H9 (cell line): ENCODE measurements around the gene LRIG3. TPM values are rescaled to one million over a fixed set of nuclear protein-coding genes. Genes with fewer than 3 reads are reported as not detected.

Source experiments
- DNase-seq: peaks from one replicate; pipeline ENCODE4 v3.0.0-alpha.2; 2017
- H2AFZ ChIP-seq: one replicate; pipeline ENCODE4 v1.6.1; 2013; ENCODE audit warnings: mild to moderate bottlenecking, low read length, control low read depth, moderate library complexity
- H2AK5ac ChIP-seq: 2 replicates; pipeline ENCODE4 v1.6.1; 2013; ENCODE audit warnings: low read length, control low read depth, mixed read lengths; ENCODE audit not compliant: insufficient read length
- H2BK120ac ChIP-seq: one replicate; pipeline ENCODE4 v1.6.1; 2013; ENCODE audit warnings: low read depth, mild to moderate bottlenecking, low read length, control low read depth, inconsistent platforms; ENCODE audit not compliant: poor library complexity, severe bottlenecking
- H2BK12ac ChIP-seq: 2 replicates; pipeline ENCODE4 v1.6.1; 2013; ENCODE audit warnings: low read length, control low read depth, mixed read lengths, low read depth; ENCODE audit not compliant: insufficient read length
- H2BK15ac ChIP-seq: 2 replicates; pipeline ENCODE4 v1.6.1; 2013; ENCODE audit warnings: low read depth, low read length, control low read depth
- H2BK20ac ChIP-seq: one replicate; pipeline ENCODE4 v1.6.1; 2013; ENCODE audit warnings: low read depth, mild to moderate bottlenecking, low read length, control low read depth, inconsistent platforms; ENCODE audit not compliant: poor library complexity, severe bottlenecking
- H2BK5ac ChIP-seq: 2 replicates; pipeline ENCODE4 v1.6.1; 2013; ENCODE audit warnings: low read length, control low read depth, mixed read lengths; ENCODE audit not compliant: insufficient read length
- H3K14ac ChIP-seq: 2 replicates; pipeline ENCODE4 v1.6.1; 2013; ENCODE audit warnings: low read length, control low read depth; ENCODE audit not compliant: insufficient read depth
- H3K18ac ChIP-seq: 2 replicates; pipeline ENCODE4 v1.6.1; 2013; ENCODE audit warnings: low read depth, mild to moderate bottlenecking, mixed read lengths, low read length, control low read depth; ENCODE audit not compliant: insufficient read length
- H3K23ac ChIP-seq: 2 replicates; pipeline ENCODE4 v1.6.1; 2013; ENCODE audit warnings: low read length, control low read depth, mixed read lengths, low read depth; ENCODE audit not compliant: insufficient read length
- H3K23me2 ChIP-seq: 2 replicates; pipeline ENCODE4 v1.6.1; 2013; ENCODE audit warnings: low read depth, mild to moderate bottlenecking, mixed read lengths, low read length, control low read depth; ENCODE audit not compliant: insufficient read length, poor library complexity, severe bottlenecking
- H3K27ac ChIP-seq: 2 replicates; pipeline ENCODE4 v1.5.1; 2013; ENCODE audit warnings: low read length, control low read depth, mixed read lengths, low read depth; ENCODE audit not compliant: insufficient read length
- H3K27me3 ChIP-seq: 2 replicates; pipeline ENCODE4 v1.6.1; 2013; ENCODE audit warnings: low read length, control low read depth, inconsistent platforms; ENCODE audit not compliant: insufficient read depth
- H3K4ac ChIP-seq: 2 replicates; pipeline ENCODE4 v1.6.1; 2013; ENCODE audit warnings: low read depth, mild to moderate bottlenecking, control low read depth, inconsistent platforms, low read length, moderate library complexity
- H3K4me1 ChIP-seq: 2 replicates; pipeline ENCODE4 v1.6.1; 2013; ENCODE audit warnings: low read length, control low read depth, inconsistent platforms; ENCODE audit not compliant: insufficient read depth
- H3K4me2 ChIP-seq: 2 replicates; pipeline ENCODE4 v1.6.1; 2013; ENCODE audit warnings: low read length, control low read depth, mixed read lengths; ENCODE audit not compliant: insufficient read length, insufficient read depth
- H3K56ac ChIP-seq: 2 replicates; pipeline ENCODE4 v1.6.1; 2013; ENCODE audit warnings: low read depth, mild to moderate bottlenecking, mixed read lengths, low read length, control low read depth; ENCODE audit not compliant: insufficient read length
- H3K79me1 ChIP-seq: 2 replicates; pipeline ENCODE4 v1.6.1; 2013; ENCODE audit warnings: low read depth, mild to moderate bottlenecking, moderate library complexity, low read length, control low read depth, inconsistent platforms; ENCODE audit not compliant: insufficient read depth, poor library complexity, severe bottlenecking
- H3K79me2 ChIP-seq: 2 replicates; pipeline ENCODE4 v1.6.1; 2013; ENCODE audit warnings: low read length, control low read depth, inconsistent platforms; ENCODE audit not compliant: insufficient read depth
- H3K9ac ChIP-seq: 2 replicates; pipeline ENCODE4 v1.6.1; 2013; ENCODE audit warnings: low read length, control low read depth, mixed read lengths; ENCODE audit not compliant: insufficient read length; ENCODE audit errors: extremely low read depth
- H3K9me3 ChIP-seq: one replicate; pipeline ENCODE4 v1.6.1; 2013; ENCODE audit warnings: low read depth, low read length, inconsistent platforms; ENCODE audit not compliant: control insufficient read depth
- H3T11ph ChIP-seq: one replicate; pipeline ENCODE4 v1.6.1; 2013; ENCODE audit warnings: mild to moderate bottlenecking, low read length, control low read depth, inconsistent platforms
- H4K20me1 ChIP-seq: one replicate; pipeline ENCODE4 v1.6.1; 2013; ENCODE audit not compliant: control insufficient read depth, insufficient read length, insufficient read depth
- H4K5ac ChIP-seq: 2 replicates; pipeline ENCODE4 v1.6.1; 2013; ENCODE audit warnings: low read depth, mild to moderate bottlenecking, mixed read lengths, low read length, control low read depth; ENCODE audit not compliant: insufficient read length
- H4K8ac ChIP-seq: replicated peaks from 2 replicates; pipeline ENCODE4 v1.6.1; 2013; ENCODE audit warnings: low read length, control low read depth, mixed read lengths, low read depth; ENCODE audit not compliant: insufficient read length
- H4K91ac ChIP-seq: 2 replicates; pipeline ENCODE4 v1.6.1; 2013; ENCODE audit warnings: low read depth, mild to moderate bottlenecking, moderate library complexity, mixed read lengths, low read length, control low read depth; ENCODE audit not compliant: insufficient read length
- H3K27ac Mint-ChIP-seq, 3 experiments: 2 replicates in 2 of 3; 3 replicates in 1 of 3; pipeline ENCODE4 v1.8.0; 2020 to 2021; ENCODE audit warnings: mixed read lengths in 3 of 3, mild to moderate bottlenecking in 1 of 3, moderate library complexity in 1 of 3
- H3K27me3 Mint-ChIP-seq: 2 replicates; pipeline ENCODE4 v1.8.0; 2021; ENCODE audit warnings: low read depth, mild to moderate bottlenecking, moderate library complexity, mixed read lengths
- H3K36me3 Mint-ChIP-seq, 3 experiments: 2 replicates in 2 of 3; 3 replicates in 1 of 3; pipeline ENCODE4 v1.8.0; 2020 to 2021; ENCODE audit warnings: low read depth in 3 of 3, mixed read lengths in 3 of 3; ENCODE audit not compliant: insufficient read depth in 1 of 3
- H3K4me1 Mint-ChIP-seq, 2 experiments: 2 replicates each; pipeline ENCODE4 v1.8.0; 2020; ENCODE audit warnings: mixed read lengths in 2 of 2
- H3K4me3 Mint-ChIP-seq, 2 experiments: 2 replicates in 1 of 2; 3 replicates in 1 of 2; pipeline ENCODE4 v1.8.0; 2020 to 2021; ENCODE audit warnings: mild to moderate bottlenecking in 2 of 2, mixed read lengths in 2 of 2, moderate library complexity in 1 of 2
- H3K9me3 Mint-ChIP-seq, 2 experiments: 2 replicates in 1 of 2; 3 replicates in 1 of 2; pipeline ENCODE4 v1.8.0; 2020; ENCODE audit warnings: mild to moderate bottlenecking in 2 of 2, mixed read lengths in 2 of 2, moderate library complexity in 1 of 2
- WGBS: extraction: QIAGEN DNeasy Blood & Tissue Kit; methylation state at CpG from one replicate; pipeline ENCODE4 v1.1.7; 2013; ENCODE audit warnings: missing lambda C conversion rate, low lambda C conversion rate, mixed read lengths; ENCODE audit not compliant: insufficient read length; ENCODE audit errors: extremely low coverage; 5-methylcytosine and 5-hydroxymethylcytosine counted together
- total RNA-seq: library from RNA; stranded (reverse); gene quantifications from 2 replicates; pipeline ENCODE4 v1.2.1, GENCODE V29; 2021
- TF ChIP-seq, protein P1 (sequence below): fragments of 200-600 bp; sonication (generic); conservative IDR thresholded peaks from 3 replicates; pipeline ENCODE4 v1.8.0; 2021; ENCODE audit warnings: antibody characterized with exemption, mild to moderate bottlenecking

The LRIG3 gene
- total RNA-seq, 1 experiment from 2014 or later, result 10.9 TPM

DNA sequence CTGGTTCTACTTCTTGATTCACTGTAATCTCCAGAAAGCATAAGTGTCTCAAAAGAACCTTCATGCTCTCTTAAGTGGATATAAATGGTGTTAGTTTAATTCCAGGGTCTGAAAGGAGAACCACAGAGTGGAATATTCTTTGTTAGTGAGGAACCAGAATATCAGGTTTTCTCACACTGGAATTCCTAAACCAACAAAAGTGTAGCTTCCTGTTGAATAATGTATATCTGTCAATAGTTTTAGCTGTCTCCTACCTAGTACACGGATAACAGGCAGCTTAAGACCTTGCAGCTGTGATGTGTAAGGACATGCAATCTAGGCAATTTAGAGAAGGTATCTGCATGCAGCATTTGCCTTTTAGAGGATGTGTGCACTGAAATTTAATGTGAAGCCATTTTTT, 24.0 kb downstream of the LRIG3 start:
- Histone ChIP-seq H2BK5ac (no peak overlapping the region), H2BK120ac (no peak overlapping the region), H3K14ac (no peak overlapping the region), H2BK12ac (no peak overlapping the region), H2BK15ac (no peak overlapping the region), H2AK5ac (no peak overlapping the region), H3K9ac (no peak overlapping the region), H3K23ac (no peak overlapping the region), H4K5ac (no peak overlapping the region), H3K18ac (no peak overlapping the region), H4K20me1 (no peaks in the 10 kb centered on the region), H3K23me2 (no peaks in the 10 kb centered on the region), H3K79me2 (no peaks in the 10 kb centered on the region), H3T11ph (no peak overlapping the region), H3K9me3 (no peaks in the 10 kb centered on the region), H3K27me3 (no peaks in the 10 kb centered on the region), H3K56ac (no peak overlapping the region), H3K4ac (no peak overlapping the region), H4K91ac (no peak overlapping the region), H3K79me1 (peaks cover 2% of the 10 kb centered on the region), H4K8ac (no peak overlapping the region), H3K27ac (no peak overlapping the region), H3K4me2 (no peak overlapping the region), H3K4me1 (no peaks in the 10 kb centered on the region; the same call in 1 of the 2 replicates), H2BK20ac (no peak overlapping the region), H2AFZ (no peak overlapping the region)
- H3K27ac Mint-ChIP-seq, result no peak overlapping the region
- no CpG with 5 or more reads among the region's 1 CpG for WGBS
- DNase-seq, result no peak
- H3K4me3 Mint-ChIP-seq, result no peak overlapping the region
- H3K4me1 Mint-ChIP-seq, result peaks cover 20% of the 10 kb centered on the region in 2 experiments
- peaks cover 0 to 11% (median 6%) of the 10 kb centered on the region in 3 experiments; a peak in 4 of 7 replicates for H3K36me3 Mint-ChIP-seq
- no peaks in the 10 kb centered on the region for H3K9me3 Mint-ChIP-seq
- H3K27me3 Mint-ChIP-seq, result no peaks in the 10 kb centered on the region; the same call in 1 of the 2 replicates
- TF ChIP-seq, protein P1, sequence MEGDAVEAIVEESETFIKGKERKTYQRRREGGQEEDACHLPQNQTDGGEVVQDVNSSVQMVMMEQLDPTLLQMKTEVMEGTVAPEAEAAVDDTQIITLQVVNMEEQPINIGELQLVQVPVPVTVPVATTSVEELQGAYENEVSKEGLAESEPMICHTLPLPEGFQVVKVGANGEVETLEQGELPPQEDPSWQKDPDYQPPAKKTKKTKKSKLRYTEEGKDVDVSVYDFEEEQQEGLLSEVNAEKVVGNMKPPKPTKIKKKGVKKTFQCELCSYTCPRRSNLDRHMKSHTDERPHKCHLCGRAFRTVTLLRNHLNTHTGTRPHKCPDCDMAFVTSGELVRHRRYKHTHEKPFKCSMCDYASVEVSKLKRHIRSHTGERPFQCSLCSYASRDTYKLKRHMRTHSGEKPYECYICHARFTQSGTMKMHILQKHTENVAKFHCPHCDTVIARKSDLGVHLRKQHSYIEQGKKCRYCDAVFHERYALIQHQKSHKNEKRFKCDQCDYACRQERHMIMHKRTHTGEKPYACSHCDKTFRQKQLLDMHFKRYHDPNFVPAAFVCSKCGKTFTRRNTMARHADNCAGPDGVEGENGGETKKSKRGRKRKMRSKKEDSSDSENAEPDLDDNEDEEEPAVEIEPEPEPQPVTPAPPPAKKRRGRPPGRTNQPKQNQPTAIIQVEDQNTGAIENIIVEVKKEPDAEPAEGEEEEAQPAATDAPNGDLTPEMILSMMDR, result no peak
